ENCODE measurements around the gene KDM2A.
A peak's percentile ranks its signal among the peaks of the same experiment; 100 is the strongest.

Gene KDM2A

GRCh38 chr11:67274768-67275605 lies 155.9 kb downstream of the KDM2A start:
- in situ Hi-C loops (cut with MboI; ENCODE audit: low sequenced_read_pairs, unreplicated experiment), result no loop called here
- no peak for DNase-seq (ENCODE audit: low spot score)
- TF ChIP-seq, protein P1, sequence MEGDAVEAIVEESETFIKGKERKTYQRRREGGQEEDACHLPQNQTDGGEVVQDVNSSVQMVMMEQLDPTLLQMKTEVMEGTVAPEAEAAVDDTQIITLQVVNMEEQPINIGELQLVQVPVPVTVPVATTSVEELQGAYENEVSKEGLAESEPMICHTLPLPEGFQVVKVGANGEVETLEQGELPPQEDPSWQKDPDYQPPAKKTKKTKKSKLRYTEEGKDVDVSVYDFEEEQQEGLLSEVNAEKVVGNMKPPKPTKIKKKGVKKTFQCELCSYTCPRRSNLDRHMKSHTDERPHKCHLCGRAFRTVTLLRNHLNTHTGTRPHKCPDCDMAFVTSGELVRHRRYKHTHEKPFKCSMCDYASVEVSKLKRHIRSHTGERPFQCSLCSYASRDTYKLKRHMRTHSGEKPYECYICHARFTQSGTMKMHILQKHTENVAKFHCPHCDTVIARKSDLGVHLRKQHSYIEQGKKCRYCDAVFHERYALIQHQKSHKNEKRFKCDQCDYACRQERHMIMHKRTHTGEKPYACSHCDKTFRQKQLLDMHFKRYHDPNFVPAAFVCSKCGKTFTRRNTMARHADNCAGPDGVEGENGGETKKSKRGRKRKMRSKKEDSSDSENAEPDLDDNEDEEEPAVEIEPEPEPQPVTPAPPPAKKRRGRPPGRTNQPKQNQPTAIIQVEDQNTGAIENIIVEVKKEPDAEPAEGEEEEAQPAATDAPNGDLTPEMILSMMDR (IDR thresholded peaks at IDR 0.05; ENCODE audit: borderline replicate concordance, control extremely low read depth, extremely low read depth, insufficient read depth, missing control alignments), result no peak

DNA sequence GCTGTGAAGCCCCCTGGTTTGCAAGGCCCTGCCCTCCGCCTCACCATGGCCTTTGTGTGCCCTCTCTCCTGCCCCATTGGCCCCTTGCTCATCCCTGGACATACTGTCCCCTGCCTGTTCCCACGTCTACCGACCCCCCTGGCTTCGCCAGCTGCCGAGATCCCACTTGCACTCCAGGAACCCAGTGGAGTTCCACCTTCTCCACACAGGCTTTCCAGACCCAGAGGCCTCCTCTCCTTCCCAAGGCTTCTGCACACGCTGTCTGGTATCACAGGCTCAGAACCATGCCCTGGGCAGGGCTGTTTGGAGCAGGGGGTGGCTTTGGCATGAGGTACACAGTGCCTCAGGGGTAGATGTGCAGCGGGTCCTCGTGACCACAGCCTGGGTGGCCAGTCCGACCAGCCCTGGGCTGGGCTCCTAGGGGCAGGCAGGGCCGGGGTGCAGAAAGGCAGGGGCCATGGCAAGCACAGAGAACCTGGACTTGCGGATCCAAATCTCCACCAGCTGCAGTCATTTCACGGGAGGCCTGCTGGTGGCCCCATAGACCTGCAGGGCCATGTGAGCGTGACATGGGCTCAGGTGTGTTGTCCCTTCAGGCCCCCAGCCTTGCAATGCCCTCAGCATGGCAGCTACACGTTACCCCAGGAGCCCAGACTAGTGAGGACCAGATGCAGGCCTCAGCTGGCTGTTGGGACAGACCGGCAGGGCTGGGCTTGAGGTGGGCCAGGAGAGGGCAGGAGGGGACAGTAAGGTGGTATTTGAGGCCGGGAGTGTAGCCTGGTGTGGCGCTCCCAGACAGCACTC lies 156.7 kb downstream of the KDM2A start:
- in situ Hi-C loops (cut with MboI; ENCODE audit: low sequenced_read_pairs, unreplicated experiment), result no loop called here
- no peak for DNase-seq (ENCODE audit: low spot score)
- TF ChIP-seq, protein P1 (IDR thresholded peaks at IDR 0.05; ENCODE audit: borderline replicate concordance, control extremely low read depth, extremely low read depth, insufficient read depth, missing control alignments), result no peak

DNA sequence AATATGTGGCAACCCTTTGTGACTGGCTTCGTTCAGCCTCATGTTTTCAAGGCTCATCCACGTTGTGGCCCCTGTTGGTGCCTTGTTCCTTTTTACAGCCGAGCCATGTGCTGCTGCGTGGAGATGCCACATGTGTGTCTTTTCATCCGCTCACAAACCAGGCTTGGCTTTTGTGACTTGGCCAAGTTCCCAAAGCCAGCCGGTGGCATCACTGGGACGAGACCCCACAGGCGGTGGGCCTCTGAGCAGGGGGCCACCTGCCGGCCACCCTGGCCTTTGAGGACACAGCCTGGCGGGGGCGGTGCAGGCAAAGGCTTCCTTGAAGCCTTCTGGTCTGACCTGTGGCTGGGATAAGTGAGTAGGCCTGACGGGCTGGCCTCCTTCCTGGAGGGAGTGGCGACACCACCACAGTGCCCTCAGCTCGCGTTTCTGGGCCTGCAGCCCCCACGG lies 157.7 kb downstream of the KDM2A start:
- DNase-seq (ENCODE audit: low spot score), result peak; percentile 58
- TF ChIP-seq, protein P1 (IDR thresholded peaks at IDR 0.05; ENCODE audit: borderline replicate concordance, control extremely low read depth, extremely low read depth, insufficient read depth, missing control alignments), result peak; percentile 61
- in situ Hi-C loops (cut with MboI; ENCODE audit: low sequenced_read_pairs, unreplicated experiment), result no loop called here

GRCh38 chr11:67277231-67277961 lies 158.3 kb downstream of the KDM2A start:
- TF ChIP-seq, protein P1 (IDR thresholded peaks at IDR 0.05; ENCODE audit: borderline replicate concordance, control extremely low read depth, extremely low read depth, insufficient read depth, missing control alignments), result no peak
- in situ Hi-C loops (cut with MboI; ENCODE audit: low sequenced_read_pairs, unreplicated experiment), result no loop called here
- peak; percentile 94 for DNase-seq (ENCODE audit: low spot score)

DNA sequence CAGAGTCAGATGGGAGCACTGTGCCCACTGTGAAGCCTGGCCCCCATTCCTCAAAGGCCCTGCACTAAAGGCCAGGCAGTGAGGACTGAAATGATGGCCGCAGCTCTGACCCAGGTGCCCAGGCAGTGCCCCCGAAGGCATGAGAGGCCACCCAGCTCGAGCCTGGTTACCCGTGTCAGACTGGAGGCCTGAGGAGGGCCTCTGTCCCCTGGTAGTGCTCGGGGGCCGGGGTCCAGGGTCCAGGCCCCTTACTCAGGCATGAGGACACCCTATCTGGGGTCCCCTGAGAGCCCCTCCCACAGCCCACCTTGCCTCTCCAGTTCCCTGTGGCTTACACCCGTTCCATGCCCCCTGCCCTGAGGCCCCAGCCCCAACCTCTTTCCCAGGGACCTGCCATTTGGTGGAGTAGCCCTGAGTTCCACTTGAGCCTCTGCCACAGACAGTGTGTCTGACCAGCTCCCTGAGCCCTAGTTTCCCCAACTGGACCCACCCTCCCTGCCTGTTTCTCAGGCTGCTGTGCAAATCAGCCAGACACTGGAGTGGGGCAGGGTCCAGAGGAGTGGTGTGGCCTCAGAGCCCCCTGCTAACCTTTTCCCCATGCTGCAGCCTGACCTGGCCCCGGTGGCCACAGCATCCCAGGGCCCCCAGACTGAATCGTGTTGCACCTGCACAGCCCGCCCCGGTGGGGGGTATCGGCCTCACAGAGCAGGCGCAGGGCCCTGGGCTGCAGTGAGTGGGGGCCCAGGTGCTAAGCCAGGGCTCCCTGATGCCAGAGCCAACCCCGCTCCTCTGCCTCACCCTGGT lies 159.3 kb downstream of the KDM2A start:
- DNase-seq (ENCODE audit: low spot score), result no peak
- in situ Hi-C loops (cut with MboI; ENCODE audit: low sequenced_read_pairs, unreplicated experiment), result no loop called here
- TF ChIP-seq, protein P1 (IDR thresholded peaks at IDR 0.05; ENCODE audit: borderline replicate concordance, control extremely low read depth, extremely low read depth, insufficient read depth, missing control alignments), result no peak
